NCI-H2107 treated with DMSO at 0.1 percent for 48 hours (cell line): ENCODE results near the gene NRSN1.
"Not testable (repeated sequence)": the region's sequence is repeated elsewhere in the genome, so short reads cannot be mapped to it uniquely, and the experiment has no call there.

ENCODE experiments used
- DNase-seq: peaks from one replicate; lab custom pipeline; 2025; ENCODE audit not compliant: unreplicated experiment; lab: John Stamatoyannopoulos, UW

The NRSN1 gene

DNA sequence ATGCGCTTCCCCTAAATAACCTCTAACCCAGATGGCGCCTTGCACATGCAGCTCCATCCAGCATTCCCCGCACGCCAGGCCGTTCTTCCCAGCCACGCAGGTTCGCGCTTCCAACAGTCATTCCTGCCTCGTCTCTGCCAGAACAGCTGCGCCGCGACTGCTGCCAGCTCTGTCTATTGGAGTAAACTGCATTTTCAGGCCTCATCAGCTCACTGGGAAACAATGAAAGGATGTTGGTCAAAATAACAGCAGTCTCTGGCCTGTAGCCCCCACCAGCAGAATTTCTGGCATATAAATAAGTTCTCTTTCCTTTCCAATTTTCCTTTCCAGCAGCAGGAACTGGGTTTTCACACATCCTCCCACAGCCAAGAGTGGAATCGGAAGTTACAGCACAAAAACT, 14.6 kb downstream of the NRSN1 start:
- DNase-seq = no peak

DNA sequence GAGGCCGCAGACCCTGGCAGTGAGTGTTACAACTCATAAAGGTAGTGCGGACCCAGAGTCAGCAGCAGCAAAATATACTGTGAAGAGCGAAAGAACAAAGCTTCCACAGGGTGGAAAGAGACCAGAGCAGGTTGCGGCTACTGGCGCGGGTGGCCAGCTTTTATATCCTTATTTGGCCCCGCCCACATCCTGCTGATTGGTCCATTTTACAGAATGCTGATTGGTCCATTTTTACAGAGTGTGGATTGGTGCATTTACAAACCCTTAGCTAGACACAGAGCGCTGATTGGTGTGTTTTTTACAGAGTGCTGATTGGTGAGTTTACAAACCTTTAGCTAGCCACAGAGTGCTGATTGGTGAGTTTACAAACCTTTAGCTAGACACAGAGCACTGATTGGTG, 16.7 kb downstream of the NRSN1 start:
- not testable (repeated sequence) for DNase-seq

DNA sequence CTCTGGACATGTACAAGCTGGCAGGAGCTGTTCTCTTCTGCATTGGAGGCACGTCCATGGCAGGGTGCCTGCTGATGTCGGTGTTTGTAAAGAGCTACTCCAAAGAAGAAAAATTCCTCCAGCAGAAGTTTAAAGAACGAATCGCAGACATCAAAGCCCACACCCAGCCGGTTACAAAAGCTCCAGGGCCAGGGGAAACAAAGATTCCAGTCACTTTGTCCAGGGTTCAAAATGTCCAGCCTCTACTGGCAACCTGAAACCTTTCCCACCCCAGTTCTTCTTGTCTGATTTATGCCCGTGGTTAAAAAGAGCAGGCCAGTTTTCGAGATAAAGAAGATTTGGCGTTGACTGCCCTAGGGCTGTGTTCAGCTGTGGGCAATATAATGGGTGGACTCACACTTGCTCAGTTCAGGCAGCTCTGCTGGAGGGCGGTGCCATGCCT, 19.7 kb downstream of the NRSN1 start:
- no peak for DNase-seq

- no peak for DNase-seq
Observed at GRCh38 chr6:24146871-24147270, 20.9 kb downstream of the NRSN1 start.

- no peak for DNase-seq
Observed at GRCh38 chr6:24147511-24148153, 21.6 kb downstream of the NRSN1 start.

DNA sequence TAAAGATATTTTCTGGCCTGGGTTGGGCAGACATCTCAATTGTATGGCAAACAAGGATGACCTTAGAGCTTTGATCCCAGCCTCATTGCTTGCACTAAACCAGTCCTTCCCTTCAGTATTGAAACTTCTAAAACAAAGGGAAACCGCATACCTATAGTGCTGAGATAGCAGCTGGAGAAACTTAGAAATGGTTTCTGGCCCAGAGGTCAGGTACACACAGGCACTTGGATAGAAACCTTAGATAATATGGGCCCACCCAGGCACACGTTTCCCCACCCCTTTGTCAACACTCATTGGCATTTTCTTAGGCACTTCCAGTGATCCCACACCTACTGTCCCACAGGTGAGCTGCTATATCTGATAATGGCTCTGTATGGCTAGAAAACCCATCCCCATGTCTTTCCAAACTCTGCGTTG, 22.1 kb downstream of the NRSN1 start:
- no peak for DNase-seq

- DNase-seq = no peak
Observed at GRCh38 chr6:24148684-24149083, 22.7 kb downstream of the NRSN1 start.

- DNase-seq = no peak
Observed at GRCh38 chr6:24149296-24149695, 23.3 kb downstream of the NRSN1 start.

GRCh38 chr6:24149836-24150235, 23.8 kb downstream of the NRSN1 start:
- no peak for DNase-seq

DNA sequence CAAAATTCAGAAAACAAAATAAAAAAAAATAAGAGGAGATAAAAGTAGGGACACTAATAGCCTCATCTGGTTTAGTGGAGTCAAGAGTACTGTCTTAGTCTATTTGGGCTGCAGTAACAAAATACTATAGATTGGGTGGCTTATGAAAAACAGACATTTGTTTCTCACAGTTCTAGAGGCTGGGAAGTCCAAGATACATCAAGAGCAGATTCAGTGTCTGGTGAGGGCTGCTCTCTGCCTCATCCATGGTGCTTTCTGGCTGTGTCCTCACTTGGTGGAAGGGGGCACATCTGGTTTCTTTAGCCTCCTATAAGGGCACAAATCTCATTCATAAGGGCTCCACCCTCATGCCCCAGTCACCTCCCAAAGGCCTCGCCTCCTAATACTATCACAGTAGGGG, 26.0 kb downstream of the NRSN1 start:
- DNase-seq = no peak

- DNase-seq = no peak
Observed at GRCh38 chr6:24154121-24154520, 28.1 kb downstream of the NRSN1 start.

DNA sequence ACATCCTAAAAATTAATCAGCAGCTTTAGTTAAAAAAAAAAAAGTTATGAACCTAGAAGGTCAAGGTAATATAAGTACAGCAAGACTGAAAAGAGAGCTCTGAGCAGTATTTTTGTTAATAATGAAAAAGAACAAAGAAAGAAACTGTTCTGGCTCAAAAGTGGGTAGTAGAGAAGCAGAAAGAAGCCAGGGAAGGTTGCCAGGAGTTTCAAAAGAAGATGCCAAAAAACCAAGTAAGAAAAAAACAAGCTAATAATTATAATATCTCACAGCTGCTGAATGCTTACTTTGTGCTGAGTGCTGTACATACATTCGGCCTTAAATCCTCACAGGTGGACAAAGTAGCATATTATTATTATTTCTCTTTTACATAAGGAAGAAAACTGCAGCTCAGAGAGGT, 31.9 kb downstream of the NRSN1 start:
- no peak for DNase-seq

DNA sequence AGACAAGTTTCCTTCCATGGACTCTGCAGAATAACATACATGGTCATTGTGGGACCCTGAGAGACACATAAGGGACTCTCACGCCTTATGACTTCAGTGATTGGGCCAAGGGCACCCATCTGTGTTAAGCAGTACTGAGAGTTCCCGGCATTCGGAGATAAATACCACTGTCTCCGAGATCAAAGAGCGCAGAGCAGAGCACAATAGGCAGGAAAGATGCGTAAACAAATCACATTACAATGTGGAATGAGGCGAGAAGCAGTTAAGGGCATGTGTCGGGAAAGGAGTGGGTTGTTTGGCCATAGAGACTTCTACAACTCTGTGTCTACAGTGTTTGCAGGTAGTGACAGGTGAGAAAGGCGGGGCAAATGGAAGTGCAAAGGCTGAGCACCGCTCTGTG, 57.6 kb downstream of the NRSN1 start:
- DNase-seq = no peak

DNA sequence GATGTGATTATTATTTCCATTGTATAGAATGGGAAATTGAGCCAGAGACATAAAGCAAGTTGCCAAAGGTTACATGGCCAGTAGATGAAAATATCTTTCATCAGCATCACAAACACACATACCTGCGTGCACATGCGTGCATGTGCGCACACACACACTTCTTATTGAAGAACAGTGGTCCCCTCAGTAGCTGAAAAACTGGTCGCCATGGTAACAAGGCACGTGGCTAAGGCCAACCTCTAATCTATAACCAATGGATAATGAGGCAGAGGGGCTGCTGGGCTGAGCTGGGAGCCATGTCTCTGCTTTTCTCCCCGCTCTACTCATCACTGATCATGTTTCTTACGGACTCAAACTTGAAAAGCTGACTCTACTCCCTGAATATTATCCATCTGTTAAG, 60.3 kb downstream of the NRSN1 start:
- no peak for DNase-seq

DNA sequence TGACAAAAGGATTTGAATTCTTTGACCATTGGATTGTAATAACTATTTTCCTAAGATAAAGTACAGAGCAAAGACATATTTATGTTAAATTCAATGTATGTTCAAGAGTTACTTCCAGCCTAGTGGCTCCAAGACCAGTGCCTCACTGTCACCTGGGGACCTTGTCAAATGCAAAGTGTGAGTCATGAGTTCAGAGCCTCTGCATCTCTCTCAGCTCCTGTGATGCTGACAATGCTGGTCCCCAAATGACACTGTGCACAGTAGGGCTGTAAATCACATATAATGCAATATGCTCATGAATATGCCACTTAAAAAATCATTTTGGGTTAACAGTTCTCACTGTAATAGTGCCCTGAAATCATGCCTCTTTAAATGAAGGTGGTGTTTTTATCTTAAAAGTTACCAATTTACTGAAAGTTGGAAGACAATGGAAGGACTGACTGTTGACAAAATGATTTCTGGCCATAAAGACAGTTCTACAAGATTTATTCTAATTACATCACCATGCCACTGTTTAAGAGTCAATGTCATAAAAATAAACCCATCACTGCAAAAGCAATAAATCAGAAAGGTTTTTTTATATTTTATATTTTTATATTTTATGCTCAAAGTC, 62.1 kb downstream of the NRSN1 start:
- DNase-seq = no peak

GRCh38 chr6:24188578-24189080, 62.6 kb downstream of the NRSN1 start:
- DNase-seq = no peak

DNA sequence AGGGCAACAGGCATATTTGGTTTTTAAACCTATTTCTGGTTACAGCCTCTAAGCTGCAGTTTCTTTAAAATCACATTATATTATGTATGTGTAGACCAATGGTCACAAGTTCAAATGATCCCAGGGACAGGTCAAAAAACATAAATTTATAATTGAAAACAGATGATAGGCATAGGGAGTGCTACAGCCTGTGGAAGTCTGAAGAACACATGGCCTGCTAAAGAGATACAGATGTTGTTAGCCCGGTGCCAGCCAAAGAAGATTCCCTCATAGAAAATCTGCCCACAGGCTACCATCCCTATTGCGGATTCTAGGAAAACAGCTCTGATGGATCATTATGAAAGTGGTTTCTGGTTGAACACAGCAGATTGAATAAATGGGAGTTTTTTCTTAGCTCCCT, 65.3 kb downstream of the NRSN1 start:
- no peak for DNase-seq

- DNase-seq = no peak
Observed at GRCh38 chr6:24193364-24193763, 67.3 kb downstream of the NRSN1 start.

DNA sequence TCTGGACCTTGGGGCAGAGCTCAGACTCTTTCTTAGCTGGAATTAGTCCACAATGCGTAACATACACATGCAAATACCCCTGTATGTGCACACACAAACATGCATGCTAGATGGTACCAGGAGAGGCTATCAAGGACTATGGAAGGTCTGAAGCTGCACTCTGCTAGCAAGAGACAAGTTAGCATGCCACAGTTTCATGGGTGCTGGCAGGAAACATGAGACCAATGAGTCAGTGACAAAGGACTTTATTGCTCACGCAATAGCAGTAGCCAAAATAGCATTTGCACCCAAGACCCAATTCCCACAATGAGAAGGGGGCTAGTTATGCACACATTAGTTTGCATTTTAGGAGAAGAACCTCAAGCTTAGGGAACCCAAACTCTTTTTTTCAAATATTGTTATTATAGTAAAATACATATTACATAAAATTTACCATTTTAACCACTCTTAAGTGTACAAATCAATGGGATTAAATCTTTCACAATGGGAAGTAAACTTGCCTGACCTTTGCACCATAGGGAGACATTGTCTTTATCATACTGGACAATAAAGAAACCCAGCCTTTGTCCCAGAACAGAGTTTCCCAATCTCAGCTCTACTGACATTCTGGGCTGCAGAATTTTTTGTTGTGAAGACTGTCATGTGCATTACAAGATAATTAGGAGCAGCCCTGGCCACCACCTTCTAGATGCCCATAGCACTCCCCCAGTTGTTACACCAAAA, 69.1 kb downstream of the NRSN1 start:
- no peak for DNase-seq

- no peak for DNase-seq
Observed at GRCh38 chr6:24195836-24196597, 70.0 kb downstream of the NRSN1 start.
